Measurements from ENCODE around the gene ADAMTSL4. TPM values are rescaled to one million over a fixed set of nuclear protein-coding genes. Genes with fewer than 3 reads are reported as not detected.
A peak's percentile ranks its signal among the peaks of the same experiment; 100 is the strongest.
"Not testable (repeated sequence)": the region's sequence is repeated elsewhere in the genome, so short reads cannot be mapped to it uniquely, and the experiment has no call there.

The ADAMTSL4 gene
- total RNA-seq, 1 donor from 2014 or later: 12.5 TPM

GRCh38 chr1:150604226-150604588 is 55.0 kb downstream of the ADAMTSL4 start:
- no peak for DNase-seq (ENCODE audit: extremely low spot score, unreplicated experiment)
- Mint-ChIP-seq H3K4me3 (peak overlapping the region; percentile 3), H3K9me3 (no peaks in the 10 kb centered on the region), H3K4me1 (ENCODE audit: unreplicated experiment) (peaks cover 18% of the 10 kb centered on the region), H3K27ac (peak overlapping the region; percentile 91), H3K36me3 (peaks cover 3% of the 10 kb centered on the region), H3K27me3 (no peaks in the 10 kb centered on the region)
- no peak for TF ChIP-seq CTCF (conservative IDR thresholded peaks at IDR 0.05)

GRCh38 chr1:150605451-150605731 is 56.2 kb downstream of the ADAMTSL4 start:
- not testable (repeated sequence) for H3K27ac Mint-ChIP-seq; H3K36me3 Mint-ChIP-seq; H3K27me3 Mint-ChIP-seq; H3K9me3 Mint-ChIP-seq; H3K4me3 Mint-ChIP-seq; DNase-seq (ENCODE audit: extremely low spot score, unreplicated experiment)
- peaks cover 22% of the 10 kb centered on the region for H3K4me1 Mint-ChIP-seq (ENCODE audit: unreplicated experiment)

- Mint-ChIP-seq H3K27me3 (no peaks in the 10 kb centered on the region), H3K36me3 (peaks cover 13% of the 10 kb centered on the region), H3K9me3 (no peaks in the 10 kb centered on the region), H3K27ac (peak overlapping the region; percentile 54), H3K4me3 (no peak overlapping the region), H3K4me1 (ENCODE audit: unreplicated experiment) (peaks cover 28% of the 10 kb centered on the region)
- TF ChIP-seq CTCF (conservative IDR thresholded peaks at IDR 0.05): no peak
- no peak for DNase-seq (ENCODE audit: extremely low spot score, unreplicated experiment)
Measured at GRCh38 chr1:150606463-150607142, 57.4 kb downstream of the ADAMTSL4 start.

- Mint-ChIP-seq H3K27ac (peak overlapping the region; percentile 88), H3K4me3 (no peak overlapping the region), H3K9me3 (no peaks in the 10 kb centered on the region), H3K4me1 (ENCODE audit: unreplicated experiment) (peaks cover 26% of the 10 kb centered on the region), H3K27me3 (no peaks in the 10 kb centered on the region), H3K36me3 (peaks cover 12% of the 10 kb centered on the region)
- DNase-seq (ENCODE audit: extremely low spot score, unreplicated experiment): no peak
- TF ChIP-seq CTCF (conservative IDR thresholded peaks at IDR 0.05): no peak
Measured at GRCh38 chr1:150609732-150610131, 60.5 kb downstream of the ADAMTSL4 start.

Small RNA genes within 50 kb of the gene (microRNA-seq; reads per million reads assigned to microRNA genes)
- not detected for gene MIR4257

Other genes with a start within 250 kb of the ADAMTSL4 start
- 52.5 and 70.2 TPM in 2 replicates for gene PRPF3, start 227.9 kb upstream of the ADAMTSL4 start, total RNA-seq (ENCODE audit: low replicate concordance)
- 30.9 and 37.8 TPM in 2 replicates for gene RPRD2, start 185.3 kb upstream of the ADAMTSL4 start, total RNA-seq (ENCODE audit: low replicate concordance)
- 30.2 and 36.6 TPM in 2 replicates for gene TARS2, start 62.0 kb upstream of the ADAMTSL4 start, total RNA-seq (ENCODE audit: low replicate concordance)
- gene ECM1, start 41.3 kb upstream of the ADAMTSL4 start, total RNA-seq (ENCODE audit: low replicate concordance): 31.5 and 33.8 TPM in 2 replicates
- gene FALEC, start 33.7 kb upstream of the ADAMTSL4 start, total RNA-seq (ENCODE audit: low replicate concordance): 0.55 and 0.80 TPM in 2 replicates
- gene MCL1, start 30.2 kb downstream of the ADAMTSL4 start, total RNA-seq (ENCODE audit: low replicate concordance): 187 and 280 TPM in 2 replicates
- 153 and 185 TPM in 2 replicates for gene ENSA, start 80.2 kb downstream of the ADAMTSL4 start, total RNA-seq (ENCODE audit: low replicate concordance)
- 30.9 and 40.5 TPM in 2 replicates for gene GOLPH3L, start 147.7 kb downstream of the ADAMTSL4 start, total RNA-seq (ENCODE audit: low replicate concordance)
- not detected in 2 replicates for gene HORMAD1, start 171.5 kb downstream of the ADAMTSL4 start, total RNA-seq (ENCODE audit: low replicate concordance)
- gene CTSS, start 216.4 kb downstream of the ADAMTSL4 start, total RNA-seq (ENCODE audit: low replicate concordance): 7.7 and 18.1 TPM in 2 replicates